ENCODE results near the gene ESYT2. TPM values are rescaled to one million over a fixed set of nuclear protein-coding genes. Genes with fewer than 3 reads are reported as not detected.
A peak's percentile ranks its signal among the peaks of the same experiment; 100 is the strongest.

The ESYT2 gene
- total RNA-seq, 4 donors from 2014 or later, result 209 to 286 (median 230) TPM

DNA sequence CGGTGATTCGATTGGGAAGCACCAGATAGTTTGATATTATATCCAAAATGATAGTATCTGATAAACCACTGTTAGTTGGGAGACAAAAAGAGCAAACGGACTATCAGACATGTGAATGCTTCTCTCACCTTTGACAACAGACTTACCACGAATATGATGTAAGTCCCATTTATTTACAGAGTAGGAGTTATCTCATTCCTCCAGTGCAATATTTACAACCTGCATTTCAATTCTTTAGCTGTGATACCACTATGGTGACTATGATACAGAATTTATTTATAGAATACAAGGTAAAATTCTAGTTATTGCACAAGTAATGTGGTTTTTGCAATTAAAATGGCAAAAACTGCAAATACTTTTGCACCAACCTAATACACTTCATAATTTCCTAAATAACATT lies 61.6 kb downstream of the ESYT2 start:
- WGBS, 2 donors (ENCODE audit: low coverage in 1 of 2), result 84 to 87% methylated on average over 4 of the region's 4 CpGs
- Histone ChIP-seq H3K9me3 (no peaks in the 10 kb centered on the region), H3K27ac (no peak overlapping the region), H3K4me1 (no peaks in the 10 kb centered on the region), H3K4me3 (no peak overlapping the region), H3K36me3 (peaks cover 0 to 82% of the 10 kb centered on the region in 2 donors), H3K27me3 (no peaks in the 10 kb centered on the region)
- no peak for ATAC-seq
- TF ChIP-seq POLR2AphosphoS5 (IDR thresholded peaks at IDR 0.05) (no peak), EP300 (IDR thresholded peaks at IDR 0.05) (no peak), POLR2A (IDR thresholded peaks at IDR 0.05) (no peak)
- TF ChIP-seq, protein P1, sequence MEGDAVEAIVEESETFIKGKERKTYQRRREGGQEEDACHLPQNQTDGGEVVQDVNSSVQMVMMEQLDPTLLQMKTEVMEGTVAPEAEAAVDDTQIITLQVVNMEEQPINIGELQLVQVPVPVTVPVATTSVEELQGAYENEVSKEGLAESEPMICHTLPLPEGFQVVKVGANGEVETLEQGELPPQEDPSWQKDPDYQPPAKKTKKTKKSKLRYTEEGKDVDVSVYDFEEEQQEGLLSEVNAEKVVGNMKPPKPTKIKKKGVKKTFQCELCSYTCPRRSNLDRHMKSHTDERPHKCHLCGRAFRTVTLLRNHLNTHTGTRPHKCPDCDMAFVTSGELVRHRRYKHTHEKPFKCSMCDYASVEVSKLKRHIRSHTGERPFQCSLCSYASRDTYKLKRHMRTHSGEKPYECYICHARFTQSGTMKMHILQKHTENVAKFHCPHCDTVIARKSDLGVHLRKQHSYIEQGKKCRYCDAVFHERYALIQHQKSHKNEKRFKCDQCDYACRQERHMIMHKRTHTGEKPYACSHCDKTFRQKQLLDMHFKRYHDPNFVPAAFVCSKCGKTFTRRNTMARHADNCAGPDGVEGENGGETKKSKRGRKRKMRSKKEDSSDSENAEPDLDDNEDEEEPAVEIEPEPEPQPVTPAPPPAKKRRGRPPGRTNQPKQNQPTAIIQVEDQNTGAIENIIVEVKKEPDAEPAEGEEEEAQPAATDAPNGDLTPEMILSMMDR (IDR thresholded peaks at IDR 0.05), result no peak

DNA sequence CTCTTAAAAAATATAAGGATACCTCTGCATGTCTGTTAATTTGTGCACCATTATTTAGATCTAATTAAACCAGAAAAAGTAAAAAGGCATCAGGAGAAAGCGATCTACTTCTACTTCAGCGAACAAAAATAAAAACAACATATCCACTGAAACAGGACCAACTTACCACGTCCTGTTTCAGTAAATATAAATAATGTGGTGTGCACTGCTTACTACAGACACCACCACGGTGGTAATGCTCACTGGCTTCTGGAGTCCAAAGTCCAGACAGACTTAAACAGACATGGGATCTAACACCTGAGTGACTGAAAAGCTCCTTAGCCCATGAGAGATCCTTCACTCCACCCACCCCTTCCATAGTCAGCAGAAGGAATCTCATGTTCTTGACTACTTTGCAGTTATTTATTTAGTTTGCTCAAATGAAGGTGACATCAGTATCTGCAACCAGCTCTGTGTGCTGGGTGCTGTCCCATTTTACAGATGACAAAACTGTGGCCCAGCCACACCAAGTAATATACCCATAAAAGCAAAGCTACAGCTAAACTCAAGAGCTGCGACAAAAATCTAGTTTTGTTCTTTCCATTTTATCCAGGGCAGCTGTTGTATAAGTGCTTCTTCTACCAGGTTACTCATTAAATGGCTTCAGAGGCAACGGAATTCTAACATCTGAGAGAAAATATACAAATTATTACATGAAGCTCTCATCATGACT lies 62.6 kb downstream of the ESYT2 start:
- Histone ChIP-seq H3K27me3 (no peaks in the 10 kb centered on the region), H3K4me3 (no peak overlapping the region), H3K9me3 (no peaks in the 10 kb centered on the region), H3K27ac (no peak overlapping the region), H3K4me1 (peaks cover 0 to 3% (median 0%) of the 10 kb centered on the region in 3 donors), H3K36me3 (peaks cover 0 to 82% of the 10 kb centered on the region in 2 donors)
- WGBS, 2 donors (ENCODE audit: low coverage in 1 of 2), result 71 to 72% methylated on average over 4 to 6 of the region's 6 CpGs
- no peak for TF ChIP-seq EP300 (IDR thresholded peaks at IDR 0.05)
- TF ChIP-seq POLR2AphosphoS5 (IDR thresholded peaks at IDR 0.05), result no peak
- TF ChIP-seq, protein P1 (IDR thresholded peaks at IDR 0.05), result no peak
- TF ChIP-seq POLR2A (IDR thresholded peaks at IDR 0.05), result no peak
- no peak for ATAC-seq

DNA sequence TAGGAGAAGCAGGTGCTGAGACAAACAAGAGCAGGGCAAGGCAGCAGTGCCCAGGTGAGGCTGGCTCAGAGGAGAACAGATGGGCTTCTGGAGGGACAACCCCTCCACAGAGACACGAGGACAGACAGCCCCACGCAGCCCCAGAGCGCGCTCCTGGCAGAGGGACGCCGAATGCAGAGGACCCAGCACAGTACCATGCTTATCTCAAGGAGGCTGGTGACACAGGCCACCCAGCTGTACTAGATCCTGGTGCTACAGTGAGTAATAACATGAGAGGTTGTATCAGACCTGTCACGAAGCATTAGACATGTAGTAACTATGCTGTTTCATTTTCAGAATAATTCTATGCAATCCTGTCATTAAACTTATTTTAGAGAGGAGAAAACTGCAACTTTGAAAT lies 64.3 kb downstream of the ESYT2 start:
- Histone ChIP-seq H3K9me3 (no peaks in the 10 kb centered on the region), H3K36me3 (peaks cover 0 to 86% of the 10 kb centered on the region in 2 donors), H3K4me3 (no peak overlapping the region), H3K27me3 (no peaks in the 10 kb centered on the region), H3K4me1 (peaks cover 0 to 10% (median 0%) of the 10 kb centered on the region in 3 donors), H3K27ac (no peak overlapping the region)
- 72 to 78% methylated on average over 1 to 2 of the region's 7 CpGs for WGBS, 2 donors (ENCODE audit: low coverage in 1 of 2)
- TF ChIP-seq, protein P1 (IDR thresholded peaks at IDR 0.05), result no peak
- TF ChIP-seq POLR2A (IDR thresholded peaks at IDR 0.05) (no peak), EP300 (IDR thresholded peaks at IDR 0.05) (no peak), POLR2AphosphoS5 (IDR thresholded peaks at IDR 0.05) (no peak)
- ATAC-seq, result no peak

DNA sequence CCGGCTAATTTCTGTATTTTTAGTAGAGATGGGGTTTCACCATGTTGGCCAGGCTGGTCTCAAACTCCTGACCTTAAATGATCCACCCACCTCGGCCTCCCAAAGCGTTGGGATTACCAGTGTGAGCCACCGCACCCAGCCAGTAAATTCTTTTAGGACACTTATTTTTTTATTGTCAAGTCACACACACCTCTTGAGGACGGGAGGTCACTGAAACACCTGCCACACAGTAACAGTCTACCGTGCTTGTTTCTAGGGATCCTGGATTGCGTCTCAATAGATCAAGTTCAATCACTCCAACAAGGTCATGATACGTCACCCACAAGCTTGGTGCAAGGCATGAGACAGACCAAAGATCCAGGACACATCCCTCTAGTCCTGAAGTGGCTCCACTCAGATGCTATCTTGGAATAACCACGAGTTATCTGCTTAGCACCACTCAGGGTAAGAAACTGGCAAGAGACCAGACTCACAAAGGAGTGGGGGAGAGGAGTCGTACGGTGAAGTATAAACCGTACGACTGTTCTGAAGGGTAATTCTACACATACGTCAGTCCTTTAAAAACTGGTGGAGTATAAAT lies 65.8 kb downstream of the ESYT2 start:
- Histone ChIP-seq H3K36me3 (peaks cover under 1 to 91% of the 10 kb centered on the region in 2 donors), H3K4me1 (peaks cover 0 to 10% (median 0%) of the 10 kb centered on the region in 3 donors), H3K27ac (no peak overlapping the region), H3K27me3 (no peaks in the 10 kb centered on the region), H3K9me3 (no peaks in the 10 kb centered on the region), H3K4me3 (no peak overlapping the region)
- 87 to 92% methylated on average over 11 to 13 of the region's 14 CpGs for WGBS, 2 donors (ENCODE audit: low coverage in 1 of 2)
- ATAC-seq, result no peak
- TF ChIP-seq POLR2AphosphoS5 (IDR thresholded peaks at IDR 0.05), result no peak
- no peak for TF ChIP-seq EP300 (IDR thresholded peaks at IDR 0.05)
- no peak for TF ChIP-seq POLR2A (IDR thresholded peaks at IDR 0.05)
- TF ChIP-seq, protein P1 (IDR thresholded peaks at IDR 0.05), result no peak

DNA sequence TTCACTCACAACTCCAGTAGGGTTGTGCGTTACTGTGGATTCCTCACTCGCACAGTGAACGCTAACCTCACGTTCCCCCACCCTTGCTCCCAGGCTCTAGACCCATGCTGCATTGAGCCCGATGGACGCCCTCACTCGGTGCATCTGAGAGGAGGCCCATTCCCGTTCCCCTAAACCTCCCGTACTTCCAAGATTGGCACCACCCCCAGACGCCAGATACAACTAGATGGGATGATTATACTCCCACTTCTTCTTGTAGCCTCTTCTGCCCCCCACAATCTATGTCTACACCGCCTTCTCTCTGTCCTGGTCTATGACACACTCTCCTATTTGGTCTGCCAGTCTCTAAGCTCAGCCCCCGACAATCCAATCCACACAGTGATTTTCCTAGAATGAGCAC lies 67.4 kb downstream of the ESYT2 start:
- peaks cover 5 to 98% of the 10 kb centered on the region in 2 donors for H3K36me3 ChIP-seq
- peak overlapping the region in 1 of 4 donors; percentile 5 for H3K27ac ChIP-seq
- peaks cover 0 to 10% (median 0%) of the 10 kb centered on the region in 3 donors for H3K4me1 ChIP-seq
- no peaks in the 10 kb centered on the region for H3K27me3 ChIP-seq
- WGBS, 2 donors (ENCODE audit: low coverage in 1 of 2), result 88 to 100% methylated on average over 4 to 12 of the region's 12 CpGs
- ATAC-seq, result no peak
- H3K4me3 ChIP-seq, result no peak overlapping the region
- no peaks in the 10 kb centered on the region for H3K9me3 ChIP-seq
- TF ChIP-seq, protein P1 (IDR thresholded peaks at IDR 0.05), result no peak
- TF ChIP-seq POLR2AphosphoS5 (IDR thresholded peaks at IDR 0.05), result no peak
- no peak for TF ChIP-seq POLR2A (IDR thresholded peaks at IDR 0.05)
- TF ChIP-seq EP300 (IDR thresholded peaks at IDR 0.05), result no peak
